ENCODE data around the gene OARD1. TPM values are rescaled to one million over a fixed set of nuclear protein-coding genes. Genes with fewer than 3 reads are reported as not detected.
"Not testable (repeated sequence)": the region's sequence is repeated elsewhere in the genome, so short reads cannot be mapped to it uniquely, and the experiment has no call there.

The OARD1 gene
- total RNA-seq (2014; rRNA removed; shearing (Covaris generic)): 17.7 and 23.0 TPM in 2 replicates

- peak; percentile 99 for DNase-seq (ENCODE audit: low read depth)
Observed at GRCh38 chr6:41071923-41072835, at the start of gene OARD1. OARD1 (minus strand) TSS chr6:41072356; CDS start chr6:41071634, 722 bp downstream.

GRCh38 chr6:41120058-41120457, 47.9 kb upstream of the OARD1 start:
- no peak for DNase-seq (ENCODE audit: low read depth)

- no peak for DNase-seq (ENCODE audit: low read depth)
Observed at GRCh38 chr6:41119508-41119907, 47.4 kb upstream of the OARD1 start.

GRCh38 chr6:41115027-41115426, 42.9 kb upstream of the OARD1 start:
- not testable (repeated sequence) for DNase-seq (ENCODE audit: low read depth)

GRCh38 chr6:41111017-41111416, 38.9 kb upstream of the OARD1 start:
- no peak for DNase-seq (ENCODE audit: low read depth)

GRCh38 chr6:41103847-41104246, 31.7 kb upstream of the OARD1 start:
- no peak for DNase-seq (ENCODE audit: low read depth)

GRCh38 chr6:41100871-41101287, 28.7 kb upstream of the OARD1 start:
- DNase-seq (ENCODE audit: low read depth): no peak

- DNase-seq (ENCODE audit: low read depth): peak; percentile 5
Observed at GRCh38 chr6:41098366-41098765, 26.2 kb upstream of the OARD1 start.

- peak; percentile 2 for DNase-seq (ENCODE audit: low read depth)
Observed at GRCh38 chr6:41097467-41098090, 25.4 kb upstream of the OARD1 start.

- no peak for DNase-seq (ENCODE audit: low read depth)
Observed at GRCh38 chr6:41093729-41094128, 21.6 kb upstream of the OARD1 start.

GRCh38 chr6:41092421-41093140, 20.4 kb upstream of the OARD1 start:
- peak; percentile 23 for DNase-seq (ENCODE audit: low read depth)

GRCh38 chr6:41090841-41091761, 18.9 kb upstream of the OARD1 start:
- no peak for DNase-seq (ENCODE audit: low read depth)

GRCh38 chr6:41088451-41088850, 16.3 kb upstream of the OARD1 start:
- no peak for DNase-seq (ENCODE audit: low read depth)

GRCh38 chr6:41085182-41085581, 13.0 kb upstream of the OARD1 start:
- DNase-seq (ENCODE audit: low read depth): no peak

- no peak for DNase-seq (ENCODE audit: low read depth)
Observed at GRCh38 chr6:41083072-41083471, 10.9 kb upstream of the OARD1 start.

GRCh38 chr6:41080621-41081020, 8.5 kb upstream of the OARD1 start:
- no peak for DNase-seq (ENCODE audit: low read depth)

GRCh38 chr6:41079080-41079479, 6.9 kb upstream of the OARD1 start:
- no peak for DNase-seq (ENCODE audit: low read depth)

- DNase-seq (ENCODE audit: low read depth): no peak
Observed at GRCh38 chr6:41078101-41078500, 5.9 kb upstream of the OARD1 start.

- DNase-seq (ENCODE audit: low read depth): no peak
Observed at GRCh38 chr6:41077536-41077935, 5.4 kb upstream of the OARD1 start.

- no peak for DNase-seq (ENCODE audit: low read depth)
Observed at GRCh38 chr6:41075651-41076626, 3.8 kb upstream of the OARD1 start.
